ENCODE measurements around the gene ARPC4. TPM values are rescaled to one million over a fixed set of nuclear protein-coding genes. Genes with fewer than 3 reads are reported as not detected.

The ARPC4 gene
- total and polyA plus RNA-seq, 10 of the 15 experiments (the other 5 are each of a cell fraction or from before 2014, with no cell fraction given), result 42.0 to 354 (median 268) TPM

DNA sequence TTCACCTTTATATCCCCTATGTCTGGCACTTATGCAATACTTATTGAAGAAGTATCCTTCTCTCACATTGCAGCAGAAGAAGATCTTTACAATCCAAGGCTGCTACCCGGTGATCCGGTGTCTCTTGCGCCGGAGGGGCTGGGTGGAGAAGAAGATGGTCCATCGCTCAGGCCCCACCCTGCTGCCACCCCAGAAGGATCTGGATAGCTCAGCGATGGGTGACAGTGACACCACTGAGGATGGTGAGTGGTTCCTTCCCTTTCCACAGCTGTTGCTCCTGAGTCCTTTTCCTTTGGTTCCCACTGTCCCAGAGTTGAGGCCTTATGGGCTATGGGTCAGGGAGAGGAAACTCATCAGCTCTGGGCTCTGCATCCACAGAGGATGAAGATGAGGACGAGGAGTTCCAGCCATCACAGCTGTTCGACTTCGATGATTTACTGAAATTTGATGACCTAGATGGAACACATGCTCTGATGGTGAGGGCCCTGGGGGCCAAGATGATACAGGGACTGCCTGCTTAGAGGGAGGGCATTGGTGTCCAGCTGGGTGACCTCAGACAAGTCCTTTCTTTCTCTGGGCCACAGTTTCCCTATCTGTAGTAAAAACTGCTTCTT lies 20.1 kb downstream of the ARPC4 start:
- no TSS peak for BruUV-seq (replicated peaks)

More for the DNA sequence above, 20.1 kb downstream of the ARPC4 start:
- H4K20me1 ChIP-seq (ENCODE audit: control insufficient read depth, insufficient read depth), result no peaks in the 10 kb centered on the region
- no peak overlapping the region for H3K4me2 ChIP-seq (ENCODE audit: control insufficient read depth, insufficient read depth)
- H3K4me3 ChIP-seq, result no peak overlapping the region
- intact Hi-C loops (cut with micrococcal nuclease; ENCODE audit: unreplicated experiment), result no loop called here
- H3K36me3 ChIP-seq (ENCODE audit: control insufficient read depth in 2 of 2, insufficient read depth in 2 of 2, low read length in 1 of 2), result no peaks in the 10 kb centered on the region; a peak in 2 of 4 replicates
- no peaks in the 10 kb centered on the region for H3K9me3 ChIP-seq (replicated peaks; ENCODE audit: control insufficient read depth, insufficient read depth, low read length)
- DNase-seq (ENCODE audit: low read depth, low spot score) (no peak), ATAC-seq (no peak), FAIRE-seq (no peak)
- H3K27me3 ChIP-seq (replicated peaks in 1 of 2; ENCODE audit: control insufficient read depth in 2 of 2, insufficient read depth in 2 of 2, low read length in 1 of 2), result no peaks in the 10 kb centered on the region
- ChIA-PET POLR2A (interaction anchor here (1.4 kb wide), 2 partner anchors 18 kb away, joined by 3 to 4 read pairs; no protein-coding TSS in a partner anchor), RAD21 (ENCODE audit: unreplicated experiment) (no interaction called here), SMC1A (ENCODE audit: uncharacterized antibody, unreplicated experiment) (no interaction called here), CTCF (no interaction called here)
- H3K9ac ChIP-seq (ENCODE audit: control insufficient read depth, insufficient read depth, low read length), result no peak overlapping the region
- H3K79me2 ChIP-seq (ENCODE audit: control insufficient read depth, insufficient read depth, low read length), result no peaks in the 10 kb centered on the region
- in situ Hi-C loops (cut with MboI), result no loop called here
- 99% methylated on average over 9 of the region's 9 CpGs for WGBS (ENCODE audit: insufficient coverage, insufficient replicate concordance, low lambda C conversion rate, missing lambda C conversion rate)
- no peak overlapping the region for H3K27ac ChIP-seq (ENCODE audit: control insufficient read depth, insufficient read depth)
- no peak overlapping the region for H2AFZ ChIP-seq (ENCODE audit: control insufficient read depth, low read depth, low read length)
- TF ChIP-seq ZBTB4 (CRISPR knock-in tag; IDR thresholded peaks at IDR 0.05) (no peak), POLR2A (IDR thresholded peaks at IDR 0.05; ENCODE audit: low read depth, low read length) (peak; percentile 49)
- H3K4me1 ChIP-seq (ENCODE audit: control insufficient read depth, insufficient read depth, low read length), result peaks cover 10% of the 10 kb centered on the region
